GM12865 (cell line): Measurements from ENCODE around the gene KLHL6.
A peak's percentile ranks its signal among the peaks of the same experiment; 100 is the strongest.
"Not testable (repeated sequence)": the region's sequence is repeated elsewhere in the genome, so short reads cannot be mapped to it uniquely, and the experiment has no call there.

Experiments
- DNase-seq: peaks from one replicate; pipeline ENCODE4 v3.0.0; 2010; ENCODE audit warnings: low read depth
- H3K4me3 ChIP-seq: 2 replicates; pipeline ENCODE4 v1.5.1; 2011; ENCODE audit warnings: mild to moderate bottlenecking, low read depth, low read length, control low read depth
- CTCF ChIP-seq: IDR thresholded peaks from 2 replicates; pipeline ENCODE4 v1.5.1; 2011; ENCODE audit warnings: low read length, control low read depth, low read depth, inconsistent platforms; ENCODE audit not compliant: insufficient read depth; ENCODE audit errors: missing control alignments

Gene KLHL6

GRCh38 chr3:183526838-183527427 is 28.6 kb downstream of the KLHL6 start:
- no peak for TF ChIP-seq CTCF
- no peak for DNase-seq
- H3K4me3 ChIP-seq: no peak overlapping the region

- TF ChIP-seq CTCF: no peak
- no peak overlapping the region for H3K4me3 ChIP-seq
- no peak for DNase-seq
Observed at GRCh38 chr3:183524476-183524875, 31.0 kb downstream of the KLHL6 start.

GRCh38 chr3:183520741-183521556 is 34.6 kb downstream of the KLHL6 start:
- not testable (repeated sequence) for H3K4me3 ChIP-seq, DNase-seq

- not testable (repeated sequence) for DNase-seq
Observed at GRCh38 chr3:183520295-183520694, 35.2 kb downstream of the KLHL6 start.

GRCh38 chr3:183519891-183520290 is 35.6 kb downstream of the KLHL6 start:
- no peak for DNase-seq
- TF ChIP-seq CTCF: no peak
- H3K4me3 ChIP-seq: no peak overlapping the region

More at GRCh38 chr3:183520295-183520694, 35.2 kb downstream of the KLHL6 start:
- not testable (repeated sequence) for H3K4me3 ChIP-seq

- no peak for TF ChIP-seq CTCF
- peak; percentile 28 for DNase-seq
- H3K4me3 ChIP-seq: no peak overlapping the region
Observed at GRCh38 chr3:183518491-183519251, 36.8 kb downstream of the KLHL6 start.

- TF ChIP-seq CTCF: no peak
- H3K4me3 ChIP-seq: no peak overlapping the region
- DNase-seq: no peak
Observed at GRCh38 chr3:183517607-183518006, 37.9 kb downstream of the KLHL6 start.
